Stimulated activated CD4-positive, alpha-beta T cell treated with anti-CD3 and anti-CD28 coated beads, Interleukin-1b, Interleukin-23, amount 100 ng/mL, for 24 hours (primary cell): ENCODE data around the gene SPDYE3.
"Not testable (repeated sequence)": the region's sequence is repeated elsewhere in the genome, so short reads cannot be mapped to it uniquely, and the experiment has no call there.

Experiments used
- DNase-seq, 4 experiments: peaks; one replicate each; pipeline ENCODE4 v3.0.0-alpha.2; 2020; ENCODE audit warnings: low read depth in 4 of 4, low spot score in 1 of 4

SPDYE3 gene

DNA sequence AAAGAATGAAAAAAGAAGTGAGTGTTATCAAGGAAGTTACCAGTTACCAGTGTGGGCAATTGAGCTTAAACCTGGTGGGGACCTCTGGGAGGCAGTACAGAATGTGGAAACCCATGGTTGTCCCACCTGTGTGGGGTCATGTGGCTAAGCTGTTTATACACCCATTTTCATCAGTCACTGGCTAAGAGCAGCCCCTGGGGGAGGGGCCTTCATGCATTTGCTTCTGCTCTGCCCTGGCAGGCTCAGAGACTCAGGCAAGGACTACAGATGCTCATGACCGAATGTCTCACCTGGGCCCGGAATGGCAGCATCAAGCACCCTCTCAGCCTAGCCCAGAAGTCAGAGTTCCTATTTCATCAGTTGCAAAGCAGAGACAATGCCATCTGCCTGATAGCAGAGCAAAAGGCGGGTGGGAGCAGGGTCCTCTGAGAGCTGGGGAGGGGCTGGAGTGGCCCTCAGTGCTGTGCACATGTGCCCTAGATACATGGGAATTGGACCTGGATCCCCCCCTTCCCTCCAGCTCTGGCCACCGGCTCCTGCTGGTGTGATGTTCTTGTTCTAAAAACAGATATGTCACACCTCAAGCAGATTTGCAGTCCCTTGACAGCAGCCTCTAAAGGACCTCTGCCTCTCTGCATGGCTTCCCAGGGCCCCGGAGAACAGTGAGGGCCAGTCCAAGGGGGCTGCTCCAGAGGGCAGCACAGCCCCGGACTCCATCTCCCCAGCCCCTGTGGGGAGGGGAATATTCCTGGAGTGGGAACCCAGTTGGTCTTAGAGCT is 20.1 kb upstream of the SPDYE3 start:
- DNase-seq, result not testable (repeated sequence)

DNA sequence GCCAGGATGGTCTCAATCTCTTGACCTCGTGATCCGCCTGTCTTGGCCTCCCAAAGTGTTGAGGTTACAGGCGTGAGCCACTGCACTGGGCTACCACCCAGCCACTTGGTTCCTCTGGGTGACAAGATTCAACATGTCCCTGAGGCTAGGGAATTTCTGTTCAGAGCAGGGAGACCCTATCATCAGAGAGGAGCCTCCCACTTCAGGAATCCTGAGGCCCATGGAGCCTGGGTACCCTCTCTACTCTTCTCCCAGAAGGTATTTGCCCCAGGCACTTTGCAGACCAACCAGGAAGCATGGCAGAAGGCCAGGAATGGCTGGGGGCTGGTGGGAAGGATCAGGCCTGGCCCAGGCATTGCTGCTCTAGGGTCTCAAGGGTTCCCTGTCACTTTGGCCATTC is 19.2 kb upstream of the SPDYE3 start:
- not testable (repeated sequence) for DNase-seq

DNA sequence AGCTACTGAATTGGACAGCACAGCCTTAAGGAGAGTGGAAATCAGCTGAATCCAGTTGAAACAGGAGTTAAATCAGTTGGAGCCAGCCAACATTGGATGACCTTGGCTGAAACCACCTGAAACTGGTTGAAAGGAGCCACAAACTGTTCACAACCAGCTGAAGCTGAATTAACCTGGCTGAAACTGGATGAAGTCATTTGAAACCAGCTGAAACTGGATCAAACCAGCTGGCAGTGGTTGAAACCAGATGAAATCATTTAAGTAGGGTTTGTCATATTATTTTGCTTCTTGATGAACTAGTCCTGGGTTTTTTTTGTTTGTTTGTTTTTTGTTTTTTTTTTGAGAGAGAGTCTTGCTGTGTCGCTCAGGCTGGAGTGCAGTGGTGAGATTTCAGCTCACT is 15.3 kb upstream of the SPDYE3 start:
- DNase-seq, result not testable (repeated sequence)

DNA sequence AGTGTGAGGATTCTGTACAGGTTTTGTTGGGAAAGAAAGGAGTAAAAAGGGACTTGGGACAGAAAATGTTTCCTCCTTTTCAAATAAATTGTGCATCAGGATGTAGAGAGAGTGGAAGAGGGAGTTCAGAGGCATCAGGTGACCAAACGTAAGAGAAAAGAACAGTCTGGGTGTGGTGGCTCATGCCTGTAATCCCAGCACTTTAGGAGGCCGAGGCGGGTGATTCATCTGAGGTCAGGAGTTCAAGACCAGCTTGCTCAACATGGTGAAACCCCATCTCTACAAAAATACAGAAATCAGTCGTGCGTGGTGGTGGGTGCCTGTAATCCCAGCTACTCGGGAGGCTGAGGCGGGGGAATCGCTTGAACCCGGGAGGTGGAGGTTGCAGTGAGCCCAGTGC is 12.2 kb upstream of the SPDYE3 start:
- DNase-seq, result not testable (repeated sequence)

- not testable (repeated sequence) for DNase-seq
Observed at GRCh38 chr7:100297852-100298631, 9.5 kb upstream of the SPDYE3 start.

GRCh38 chr7:100298632-100298895 is 8.9 kb upstream of the SPDYE3 start:
- not testable (repeated sequence) for DNase-seq

GRCh38 chr7:100304526-100304925 is 3.0 kb upstream of the SPDYE3 start:
- not testable (repeated sequence) for DNase-seq

- not testable (repeated sequence) for DNase-seq
Observed at GRCh38 chr7:100318329-100318728, 10.8 kb downstream of the SPDYE3 start.

- not testable (repeated sequence) for DNase-seq
Observed at GRCh38 chr7:100321648-100322047, 14.1 kb downstream of the SPDYE3 start.

GRCh38 chr7:100324194-100324593 is 16.7 kb downstream of the SPDYE3 start:
- DNase-seq, result not testable (repeated sequence)

DNA sequence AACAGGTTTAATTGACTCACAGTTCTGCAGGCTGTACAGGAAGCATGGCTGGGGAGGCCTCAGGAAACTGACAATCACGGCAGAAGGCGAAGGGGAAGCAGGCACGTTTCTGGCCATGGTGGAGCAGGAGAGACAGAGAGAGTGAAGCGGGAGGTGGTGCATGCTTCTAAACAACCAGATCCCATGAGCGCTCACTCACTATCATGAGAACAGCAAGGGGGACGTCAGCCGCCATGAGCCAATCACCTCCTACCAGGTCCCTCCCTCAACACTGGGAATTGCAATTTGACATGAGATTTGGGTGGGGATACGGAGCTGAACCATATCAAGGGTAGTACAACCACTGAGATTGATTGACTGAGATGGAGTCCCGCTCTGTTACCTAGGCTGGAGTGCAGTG is 18.2 kb downstream of the SPDYE3 start:
- not testable (repeated sequence) for DNase-seq

DNA sequence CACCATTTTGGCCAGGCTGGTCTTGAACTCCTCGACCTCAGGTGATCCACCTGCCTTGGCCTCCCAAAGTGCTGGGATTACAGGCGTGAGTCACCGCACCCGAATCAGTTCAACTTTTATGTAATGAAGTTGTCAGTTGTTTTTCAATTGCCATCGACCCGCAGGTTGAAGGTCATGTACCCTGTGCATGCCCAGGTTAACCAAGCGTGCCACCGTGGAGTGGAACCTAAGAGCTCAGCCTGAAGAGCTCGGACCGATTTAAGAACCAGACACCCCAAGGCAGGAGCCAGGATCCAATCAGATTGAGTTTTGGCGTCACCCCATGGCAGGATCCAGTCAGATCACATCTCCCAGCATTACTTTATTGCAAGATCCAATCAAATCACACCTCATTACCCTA is 19.4 kb downstream of the SPDYE3 start:
- DNase-seq, result not testable (repeated sequence)

GRCh38 chr7:100335566-100336466 is 28.3 kb downstream of the SPDYE3 start:
- peak; percentile 52 to 79 (median 61) for DNase-seq

DNA sequence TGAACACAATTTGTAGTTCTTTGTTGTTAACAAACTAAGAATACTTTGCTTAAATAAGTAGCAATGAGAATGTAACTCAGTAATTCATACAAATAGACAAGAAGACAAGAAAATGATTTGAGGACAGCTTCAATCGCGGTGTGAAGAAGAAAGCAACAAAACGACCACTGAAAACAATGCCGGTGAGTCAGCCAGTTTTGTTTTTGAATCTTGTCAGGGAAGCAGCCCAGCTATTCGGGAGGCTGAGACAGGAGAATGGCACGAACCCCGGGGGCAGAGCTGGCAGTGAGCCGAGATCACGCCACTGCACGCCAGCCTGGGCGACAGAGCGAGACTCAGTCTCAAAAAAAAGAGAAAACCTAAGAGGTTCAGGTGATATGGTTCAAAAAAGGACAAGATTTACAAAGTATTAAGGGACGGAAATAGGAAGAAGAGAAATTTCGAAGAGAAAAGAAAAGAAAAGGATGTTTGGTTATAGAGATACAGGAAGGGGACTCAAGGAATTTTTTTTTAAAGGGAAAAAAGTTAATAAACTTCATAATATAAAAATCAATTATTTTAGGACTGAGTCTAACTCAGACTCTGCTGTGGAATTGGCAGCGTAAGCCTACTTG is 30.7 kb downstream of the SPDYE3 start:
- not testable (repeated sequence) for DNase-seq

GRCh38 chr7:100341286-100341685 is 33.8 kb downstream of the SPDYE3 start:
- DNase-seq, result not testable (repeated sequence)

DNA sequence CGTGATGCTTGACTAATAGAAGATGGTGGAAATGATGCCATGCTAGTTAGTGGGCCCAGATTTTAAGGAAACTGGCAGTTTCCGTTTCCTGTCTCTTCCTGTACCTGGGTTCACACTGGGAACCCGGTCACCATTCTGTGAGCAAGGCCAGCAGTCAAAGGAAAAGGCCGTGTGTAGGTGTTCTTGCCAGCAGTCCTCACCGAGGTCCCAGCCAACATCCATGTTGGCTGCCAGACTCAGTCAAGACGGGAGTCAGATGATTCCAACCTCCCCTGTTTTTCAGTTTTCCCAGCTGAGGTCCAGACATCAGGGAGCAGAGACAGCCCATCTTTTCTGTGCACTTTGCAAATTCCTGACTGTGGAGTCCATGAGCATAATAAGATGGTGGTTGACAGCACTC is 35.3 kb downstream of the SPDYE3 start:
- DNase-seq, result no peak

DNA sequence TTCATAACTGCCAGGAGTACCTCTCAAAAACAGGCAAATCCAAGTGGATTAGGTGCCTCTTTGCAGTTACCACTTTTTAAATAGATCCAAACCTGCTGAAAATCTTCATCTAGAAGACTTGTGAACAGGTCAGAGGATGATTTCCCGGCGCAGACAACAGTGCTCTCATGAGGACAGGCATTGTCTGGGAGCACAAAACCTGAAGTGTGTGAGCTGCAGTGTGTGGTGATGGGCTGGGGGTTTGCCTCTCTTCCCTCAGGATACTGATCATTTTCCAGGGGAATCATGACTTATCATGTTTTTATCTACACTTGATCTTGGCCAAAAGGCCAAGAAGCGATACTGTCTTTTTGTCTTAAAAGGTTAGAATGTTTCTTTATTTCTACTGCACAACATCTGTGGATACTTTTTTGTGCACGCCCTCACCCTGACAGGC is 36.6 kb downstream of the SPDYE3 start:
- DNase-seq, result not testable (repeated sequence)

DNA sequence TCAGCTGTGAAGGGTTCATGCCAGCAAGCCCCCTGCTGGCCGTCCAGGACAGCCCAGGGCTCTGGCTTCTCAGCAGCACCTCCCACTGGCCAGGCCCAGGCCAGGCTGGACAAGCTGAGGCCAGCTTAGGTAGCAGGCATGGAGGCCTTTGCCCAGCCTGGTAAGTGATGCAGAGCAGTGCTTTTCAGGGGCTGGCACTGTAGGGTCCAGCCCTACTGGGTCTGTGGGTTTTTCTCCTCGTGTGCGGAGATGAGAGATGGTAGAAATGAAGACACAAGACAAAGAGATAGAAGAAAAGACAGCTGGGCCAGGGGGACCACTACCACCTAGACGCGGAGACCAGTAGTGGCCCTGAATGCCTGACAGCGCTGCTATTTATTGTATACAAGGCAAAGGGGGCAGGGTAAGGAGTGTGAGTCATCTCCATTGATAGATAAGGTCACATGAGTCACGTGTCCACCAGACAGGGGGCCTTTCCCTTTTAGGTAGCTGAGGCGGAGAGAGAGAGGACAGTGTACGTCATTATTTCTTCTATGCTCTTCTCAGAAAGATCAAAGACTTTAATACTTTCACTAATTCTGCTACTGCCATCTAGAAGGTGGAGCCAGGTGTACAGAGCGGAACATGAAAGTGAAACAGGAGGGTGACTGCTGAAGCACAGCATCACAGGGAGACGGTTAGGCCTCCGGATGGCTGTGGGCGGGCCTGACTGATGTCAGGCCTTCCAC is 37.2 kb downstream of the SPDYE3 start:
- DNase-seq, result peak; percentile 31 to 67 (median 56)

DNA sequence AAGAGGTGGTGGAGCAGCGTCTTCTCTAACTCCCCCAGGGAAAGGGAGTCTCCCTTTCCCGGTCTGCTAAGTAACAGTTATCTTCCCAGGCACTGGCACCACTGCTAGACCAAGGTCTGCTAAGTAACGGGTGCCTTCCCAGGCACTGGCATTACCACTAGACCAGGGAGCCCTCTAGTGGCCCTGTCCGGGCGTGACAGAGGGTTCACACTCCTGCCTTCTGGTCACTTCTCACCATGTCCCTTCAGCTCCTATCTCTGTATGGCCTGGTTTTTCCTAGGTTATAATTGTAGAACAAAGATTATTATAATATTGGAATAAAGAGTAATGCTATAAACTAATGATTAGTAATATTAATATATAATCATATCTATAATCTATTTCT is 37.8 kb downstream of the SPDYE3 start:
- peak in 2 of 4 experiments; percentile 20 to 44 for DNase-seq

GRCh38 chr7:100346921-100347320 is 39.4 kb downstream of the SPDYE3 start:
- DNase-seq, result no peak
